ENCODE measurements around the gene FBXW8.

FBXW8 gene

GRCh38 chr12:117026343-117026742, 115.6 kb downstream of the FBXW8 start:
- no peak for DNase-seq (ENCODE audit: low spot score)
- TF ChIP-seq, protein P1, sequence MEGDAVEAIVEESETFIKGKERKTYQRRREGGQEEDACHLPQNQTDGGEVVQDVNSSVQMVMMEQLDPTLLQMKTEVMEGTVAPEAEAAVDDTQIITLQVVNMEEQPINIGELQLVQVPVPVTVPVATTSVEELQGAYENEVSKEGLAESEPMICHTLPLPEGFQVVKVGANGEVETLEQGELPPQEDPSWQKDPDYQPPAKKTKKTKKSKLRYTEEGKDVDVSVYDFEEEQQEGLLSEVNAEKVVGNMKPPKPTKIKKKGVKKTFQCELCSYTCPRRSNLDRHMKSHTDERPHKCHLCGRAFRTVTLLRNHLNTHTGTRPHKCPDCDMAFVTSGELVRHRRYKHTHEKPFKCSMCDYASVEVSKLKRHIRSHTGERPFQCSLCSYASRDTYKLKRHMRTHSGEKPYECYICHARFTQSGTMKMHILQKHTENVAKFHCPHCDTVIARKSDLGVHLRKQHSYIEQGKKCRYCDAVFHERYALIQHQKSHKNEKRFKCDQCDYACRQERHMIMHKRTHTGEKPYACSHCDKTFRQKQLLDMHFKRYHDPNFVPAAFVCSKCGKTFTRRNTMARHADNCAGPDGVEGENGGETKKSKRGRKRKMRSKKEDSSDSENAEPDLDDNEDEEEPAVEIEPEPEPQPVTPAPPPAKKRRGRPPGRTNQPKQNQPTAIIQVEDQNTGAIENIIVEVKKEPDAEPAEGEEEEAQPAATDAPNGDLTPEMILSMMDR (IDR thresholded peaks at IDR 0.05; ENCODE audit: borderline replicate concordance, control extremely low read depth, extremely low read depth, insufficient read depth, missing control alignments), result no peak
- in situ Hi-C loops (cut with MboI; ENCODE audit: low sequenced_read_pairs, unreplicated experiment), result loop anchor here (10.0 kb wide), 1 partner anchor 88 kb away; no protein-coding TSS in a partner anchor

GRCh38 chr12:117026921-117027250, 116.1 kb downstream of the FBXW8 start:
- in situ Hi-C loops (cut with MboI; ENCODE audit: low sequenced_read_pairs, unreplicated experiment), result loop anchor here (10.0 kb wide), 1 partner anchor 88 kb away; no protein-coding TSS in a partner anchor
- TF ChIP-seq, protein P1 (IDR thresholded peaks at IDR 0.05; ENCODE audit: borderline replicate concordance, control extremely low read depth, extremely low read depth, insufficient read depth, missing control alignments), result no peak
- no peak for DNase-seq (ENCODE audit: low spot score)

DNA sequence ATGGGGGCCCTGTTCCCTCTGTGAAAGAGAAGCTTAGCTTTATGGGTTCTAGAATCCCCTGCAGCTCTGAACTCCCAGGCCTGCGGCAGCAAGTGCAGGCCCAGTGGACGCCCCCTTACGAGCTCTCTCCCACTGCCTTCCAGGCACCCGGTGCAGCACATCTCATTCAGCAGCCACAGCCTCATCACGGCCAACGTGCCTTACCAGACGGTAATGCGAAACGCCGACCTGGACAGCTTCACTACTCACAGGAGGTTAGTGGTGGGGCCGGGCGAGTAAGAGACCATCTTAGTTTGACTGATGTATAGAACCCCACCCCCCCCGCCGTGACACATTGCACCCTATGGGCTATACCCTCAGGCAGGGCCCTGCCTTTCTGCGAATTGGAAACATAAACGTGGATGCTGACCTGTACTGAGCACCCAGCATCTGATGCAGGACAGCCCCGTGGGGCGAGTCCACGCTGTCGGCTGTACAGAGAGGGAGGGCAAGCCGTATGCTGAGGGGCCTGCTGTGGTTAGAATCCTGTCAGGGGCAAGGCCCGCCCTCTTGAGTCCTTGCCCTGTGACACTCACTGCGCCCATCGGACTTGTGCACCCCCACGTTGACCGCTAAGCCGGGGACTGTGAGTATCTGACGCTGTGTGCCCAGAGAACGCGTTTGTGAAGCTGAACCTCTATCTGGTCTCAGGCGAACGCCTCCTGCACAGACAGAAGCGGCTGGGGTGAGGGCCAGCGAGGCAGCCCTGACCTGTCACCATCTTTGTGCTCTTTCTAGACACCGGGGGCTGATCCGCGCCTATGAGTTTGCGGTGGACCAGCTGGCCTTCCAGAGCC, 116.7 kb downstream of the FBXW8 start:
- DNase-seq (ENCODE audit: low spot score), result no peak
- in situ Hi-C loops (cut with MboI; ENCODE audit: low sequenced_read_pairs, unreplicated experiment), result loop anchor here (10.0 kb wide), 1 partner anchor 87 kb away; no protein-coding TSS in a partner anchor

GRCh38 chr12:117028254-117028653, 117.5 kb downstream of the FBXW8 start:
- in situ Hi-C loops (cut with MboI; ENCODE audit: low sequenced_read_pairs, unreplicated experiment), result loop anchor here (10.0 kb wide), 1 partner anchor 87 kb away; no protein-coding TSS in a partner anchor
- no peak for DNase-seq (ENCODE audit: low spot score)
- TF ChIP-seq, protein P1 (IDR thresholded peaks at IDR 0.05; ENCODE audit: borderline replicate concordance, control extremely low read depth, extremely low read depth, insufficient read depth, missing control alignments), result no peak

More for the DNA sequence above, 116.7 kb downstream of the FBXW8 start:
- TF ChIP-seq, protein P1 (IDR thresholded peaks at IDR 0.05; ENCODE audit: borderline replicate concordance, control extremely low read depth, extremely low read depth, insufficient read depth, missing control alignments), result no peak

- in situ Hi-C loops (cut with MboI; ENCODE audit: low sequenced_read_pairs, unreplicated experiment), result no loop called here
- no peak for DNase-seq (ENCODE audit: low spot score)
- TF ChIP-seq, protein P1 (IDR thresholded peaks at IDR 0.05; ENCODE audit: borderline replicate concordance, control extremely low read depth, extremely low read depth, insufficient read depth, missing control alignments), result no peak
These were observed 119.6 kb downstream of the FBXW8 start for GRCh38 chr12:117030187-117030900.

DNA sequence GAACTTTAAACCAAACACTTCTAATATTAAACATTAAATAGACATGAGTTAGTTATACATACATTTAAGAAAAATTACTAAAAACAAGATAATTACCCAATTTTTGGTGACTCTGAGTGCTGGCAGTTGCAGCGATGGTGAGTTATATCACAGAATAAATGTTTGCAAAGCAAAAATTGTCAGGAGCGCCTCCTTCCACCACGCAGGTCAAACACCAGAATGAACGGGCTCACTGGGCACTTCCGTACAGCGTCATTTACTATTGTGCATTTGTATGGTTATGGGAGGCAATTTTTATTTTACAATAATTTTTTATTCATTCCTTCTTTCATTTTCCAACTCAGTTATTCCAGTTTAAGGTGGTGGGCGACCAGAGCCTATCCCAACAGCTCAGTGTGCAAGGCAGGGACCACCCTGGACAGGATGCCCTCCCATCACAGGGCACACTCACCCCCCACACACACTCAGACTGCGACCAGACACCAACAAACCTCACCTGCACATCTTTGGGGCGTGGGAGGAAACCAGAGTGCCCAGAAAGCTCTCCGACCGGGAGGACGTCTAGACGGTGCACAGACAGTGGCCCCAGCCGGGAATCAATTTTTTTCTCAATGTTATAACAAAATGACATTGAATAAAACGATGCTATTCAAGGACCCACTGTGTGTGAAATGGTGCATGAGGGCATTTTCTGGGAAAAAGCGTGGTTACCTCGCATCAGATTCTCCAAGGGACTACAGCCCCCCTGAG, 121.3 kb downstream of the FBXW8 start:
- in situ Hi-C loops (cut with MboI; ENCODE audit: low sequenced_read_pairs, unreplicated experiment), result no loop called here
- TF ChIP-seq, protein P1 (IDR thresholded peaks at IDR 0.05; ENCODE audit: borderline replicate concordance, control extremely low read depth, extremely low read depth, insufficient read depth, missing control alignments), result no peak
- no peak for DNase-seq (ENCODE audit: low spot score)

Data from GM13976 (cell line).